OCI-LY3 (cell line): ENCODE measurements around the gene ELP2.

ENCODE experiments used
- CTCF ChIP-seq: fragments of 200-600, 300-600 bp; sonication (generic); IDR thresholded peaks from 2 replicates; pipeline ENCODE4 v1.5.1; 2014; ENCODE audit warnings: antibody characterized with exemption, low read length, low read depth
- EZH2phosphoT487 ChIP-seq: fragments of 200-600 bp; shearing (Covaris generic); IDR thresholded peaks from 2 replicates; pipeline ENCODE4 v1.6.1; 2018; ENCODE audit warnings: antibody characterized with exemption, mixed run types, low read depth

- TF ChIP-seq CTCF (no peak), EZH2phosphoT487 (no peak)
Measured at GRCh38 chr18:36207303-36207702, 77.6 kb downstream of the ELP2 start.
